Left cardiac atrium (tissue), 4 donors: Measurements from ENCODE around the gene CNIH4. TPM values are rescaled to one million over a fixed set of nuclear protein-coding genes. Genes with fewer than 3 reads are reported as not detected.
"Not testable (repeated sequence)": the region's sequence is repeated elsewhere in the genome, so short reads cannot be mapped to it uniquely, and the experiment has no call there.

Source experiments
- ATAC-seq, 2 donors: fragments of 200-7000 bp; cut with Tn5 transposase; one replicate each; pipeline ENCODE4 v1.9.1; 2020; ENCODE audit warnings: mild to moderate bottlenecking in 2 of 2, moderate library complexity in 2 of 2
- DNase-seq: peaks from one replicate; pipeline ENCODE4 v3.0.0-alpha.2; 2020
- intact Hi-C, 2 donors: fragments of 100-400 bp; cut with DNase I; formaldehyde crosslinking; loops; one replicate each; pipeline versions ENCODE4 v1.14.1 to v1.15.1; 2022 to 2023
- total RNA-seq, 2 donors: library from RNA; stranded (reverse); fragmentation: NEBNext Ultra II Directional; extraction: Animal tissue kit (Norgen Biotek cat#: 25700); gene quantifications; one replicate each; pipeline ENCODE4 v1.2.1, GENCODE V29; 2021
- donor health status: DM: no; HTN: yes; CAD: no.
- donor health status: DM: no; HTN: yes; CAD: no; lungs with severe emphysema.
- donor health status: DM: yes; HTN: yes; CAD: no.
- donor health status: Dilated cardiomyopathy.

CNIH4 gene
- total RNA-seq, 2 donors from 2014 or later = 32.3 to 32.8 TPM

- ATAC-seq (peak; percentile 15 to 38), DNase-seq (peak; percentile 28)
- intact Hi-C loops = not testable (repeated sequence)
These were observed 16.0 kb upstream of the CNIH4 start for GRCh38 chr1:224340453-224341384.

GRCh38 chr1:224343679-224344078 is 13.0 kb upstream of the CNIH4 start:
- no peak for ATAC-seq
- intact Hi-C loops = no loop called here

GRCh38 chr1:224348137-224348536 is 8.5 kb upstream of the CNIH4 start:
- no peak for ATAC-seq
- DNase-seq = no peak
- intact Hi-C loops = no loop called here

More at GRCh38 chr1:224343679-224344078, 13.0 kb upstream of the CNIH4 start:
- DNase-seq = no peak

GRCh38 chr1:224349716-224350115 is 7.0 kb upstream of the CNIH4 start:
- ATAC-seq = not testable (repeated sequence)

GRCh38 chr1:224352436-224353085 is 4.1 kb upstream of the CNIH4 start:
- intact Hi-C loops, ATAC-seq, DNase-seq: not testable (repeated sequence)

More at GRCh38 chr1:224349716-224350115, 7.0 kb upstream of the CNIH4 start:
- DNase-seq, intact Hi-C loops: not testable (repeated sequence)

GRCh38 chr1:224353975-224354925 is 2.4 kb upstream of the CNIH4 start:
- no peak for DNase-seq
- intact Hi-C loops = no loop called here

GRCh38 chr1:224357626-224358124 is 996 bp downstream of the CNIH4 start:
- DNase-seq = no peak
- intact Hi-C loops = no loop called here
- ATAC-seq = peak in 1 of 2 donors; percentile 13

More at GRCh38 chr1:224353975-224354925, 2.4 kb upstream of the CNIH4 start:
- ATAC-seq = no peak

- intact Hi-C loops = no loop called here
- DNase-seq (no peak), ATAC-seq (no peak)
These were observed 1.6 kb downstream of the CNIH4 start for GRCh38 chr1:224358237-224358636.

- ATAC-seq = no peak
- no peak for DNase-seq
- intact Hi-C loops = no loop called here
These were observed 2.5 kb downstream of the CNIH4 start for GRCh38 chr1:224359207-224359606.

- no peak for ATAC-seq
- no peak for DNase-seq
- intact Hi-C loops = no loop called here
These were observed 11.7 kb downstream of the CNIH4 start for GRCh38 chr1:224368409-224368808.

GRCh38 chr1:224373008-224373590 is 16.4 kb downstream of the CNIH4 start:
- no peak for ATAC-seq

GRCh38 chr1:224375059-224375458 is 18.4 kb downstream of the CNIH4 start:
- intact Hi-C loops = no loop called here
- no peak for DNase-seq
- no peak for ATAC-seq

More at GRCh38 chr1:224373008-224373590, 16.4 kb downstream of the CNIH4 start:
- intact Hi-C loops = no loop called here
- DNase-seq = no peak

- peak; percentile 56 to 67 for ATAC-seq
- intact Hi-C loops = no loop called here
- no peak for DNase-seq
These were observed 21.0 kb downstream of the CNIH4 start for GRCh38 chr1:224377676-224378006.

- intact Hi-C loops = no loop called here
- ATAC-seq (peak in 1 of 2 donors; percentile 17), DNase-seq (no peak)
These were observed 22.4 kb downstream of the CNIH4 start for GRCh38 chr1:224378855-224379631.

GRCh38 chr1:224380003-224380402 is 23.3 kb downstream of the CNIH4 start:
- ATAC-seq (peak; percentile 27 to 39), DNase-seq (no peak)
- intact Hi-C loops = no loop called here

- DNase-seq (no peak), ATAC-seq (no peak)
- intact Hi-C loops = no loop called here
These were observed 25.3 kb downstream of the CNIH4 start for GRCh38 chr1:224381880-224382548.

GRCh38 chr1:224383218-224383617 is 26.5 kb downstream of the CNIH4 start:
- no peak for DNase-seq
- no peak for ATAC-seq
- intact Hi-C loops = no loop called here
